Breast epithelium (tissue), 3 donors: ENCODE measurements around the gene OSBPL2.

ENCODE experiments used
- POLR2A ChIP-seq: fragments of 450-650 bp; IDR thresholded peaks from one replicate; pipeline ENCODE4 v1.6.1; 2016; ENCODE audit warnings: antibody characterized with exemption, mild to moderate bottlenecking, moderate library complexity
- POLR2AphosphoS5 ChIP-seq, 3 donors: sonication (generic); formaldehyde crosslinking; IDR thresholded peaks; one replicate each; pipeline ENCODE4 v1.6.1; 2017; ENCODE audit warnings: antibody characterized with exemption in 3 of 3
- TF ChIP-seq, protein P1 (sequence below), 3 donors: fragments of 450-650 bp; IDR thresholded peaks; one replicate each; pipeline ENCODE4 v1.5.1; 2016 to 2017; ENCODE audit warnings: antibody characterized with exemption in 3 of 3, mild to moderate bottlenecking in 3 of 3, moderate library complexity in 3 of 3

DNA sequence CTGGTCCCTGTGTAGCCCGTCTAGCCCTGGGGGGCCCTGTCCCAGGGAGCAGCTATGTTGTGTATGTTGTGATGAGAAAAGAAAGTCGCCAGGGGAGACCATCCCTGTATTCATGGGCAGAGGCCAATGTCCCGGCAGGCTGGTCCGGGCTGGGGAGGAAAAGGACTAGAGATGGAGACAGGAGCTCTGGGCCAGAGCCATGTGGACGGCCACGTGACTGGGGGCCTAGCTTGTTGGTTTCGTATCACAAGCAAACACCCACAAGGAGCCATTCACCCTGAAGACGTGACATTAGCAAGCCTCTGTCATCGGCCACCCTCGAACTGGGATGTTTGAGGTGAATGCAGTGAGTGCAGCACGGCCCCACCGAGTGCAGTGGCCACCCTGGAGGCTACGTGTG lies 15.3 kb upstream of the OSBPL2 start:
- TF ChIP-seq, protein P1, sequence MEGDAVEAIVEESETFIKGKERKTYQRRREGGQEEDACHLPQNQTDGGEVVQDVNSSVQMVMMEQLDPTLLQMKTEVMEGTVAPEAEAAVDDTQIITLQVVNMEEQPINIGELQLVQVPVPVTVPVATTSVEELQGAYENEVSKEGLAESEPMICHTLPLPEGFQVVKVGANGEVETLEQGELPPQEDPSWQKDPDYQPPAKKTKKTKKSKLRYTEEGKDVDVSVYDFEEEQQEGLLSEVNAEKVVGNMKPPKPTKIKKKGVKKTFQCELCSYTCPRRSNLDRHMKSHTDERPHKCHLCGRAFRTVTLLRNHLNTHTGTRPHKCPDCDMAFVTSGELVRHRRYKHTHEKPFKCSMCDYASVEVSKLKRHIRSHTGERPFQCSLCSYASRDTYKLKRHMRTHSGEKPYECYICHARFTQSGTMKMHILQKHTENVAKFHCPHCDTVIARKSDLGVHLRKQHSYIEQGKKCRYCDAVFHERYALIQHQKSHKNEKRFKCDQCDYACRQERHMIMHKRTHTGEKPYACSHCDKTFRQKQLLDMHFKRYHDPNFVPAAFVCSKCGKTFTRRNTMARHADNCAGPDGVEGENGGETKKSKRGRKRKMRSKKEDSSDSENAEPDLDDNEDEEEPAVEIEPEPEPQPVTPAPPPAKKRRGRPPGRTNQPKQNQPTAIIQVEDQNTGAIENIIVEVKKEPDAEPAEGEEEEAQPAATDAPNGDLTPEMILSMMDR (IDR thresholded peaks at IDR 0.05) = no peak
- TF ChIP-seq POLR2AphosphoS5 (IDR thresholded peaks at IDR 0.05) (no peak), POLR2A (no peak)
